ENCODE data around the gene HNRNPUL2.
A peak's percentile ranks its signal among the peaks of the same experiment; 100 is the strongest.

HNRNPUL2 gene

DNA sequence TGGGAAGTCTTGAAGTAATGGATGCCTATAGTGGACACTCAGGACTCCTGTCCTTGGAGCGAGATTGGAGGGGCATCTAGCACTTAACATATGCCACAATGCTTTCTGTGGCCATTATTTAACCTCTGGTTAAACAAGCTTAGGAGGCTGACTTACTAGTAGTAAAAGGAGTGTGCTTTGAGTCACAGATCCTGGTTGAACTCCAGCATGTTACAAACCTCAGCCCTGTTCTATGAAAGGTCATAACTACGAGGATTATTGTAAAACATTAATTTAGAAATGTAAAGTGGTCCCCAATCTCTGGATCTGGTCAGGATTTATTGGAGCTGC is 54.1 kb downstream of the HNRNPUL2 start:
- no peak for DNase-seq (ENCODE audit: low read depth in 1 of 2, low spot score in 1 of 2)

DNA sequence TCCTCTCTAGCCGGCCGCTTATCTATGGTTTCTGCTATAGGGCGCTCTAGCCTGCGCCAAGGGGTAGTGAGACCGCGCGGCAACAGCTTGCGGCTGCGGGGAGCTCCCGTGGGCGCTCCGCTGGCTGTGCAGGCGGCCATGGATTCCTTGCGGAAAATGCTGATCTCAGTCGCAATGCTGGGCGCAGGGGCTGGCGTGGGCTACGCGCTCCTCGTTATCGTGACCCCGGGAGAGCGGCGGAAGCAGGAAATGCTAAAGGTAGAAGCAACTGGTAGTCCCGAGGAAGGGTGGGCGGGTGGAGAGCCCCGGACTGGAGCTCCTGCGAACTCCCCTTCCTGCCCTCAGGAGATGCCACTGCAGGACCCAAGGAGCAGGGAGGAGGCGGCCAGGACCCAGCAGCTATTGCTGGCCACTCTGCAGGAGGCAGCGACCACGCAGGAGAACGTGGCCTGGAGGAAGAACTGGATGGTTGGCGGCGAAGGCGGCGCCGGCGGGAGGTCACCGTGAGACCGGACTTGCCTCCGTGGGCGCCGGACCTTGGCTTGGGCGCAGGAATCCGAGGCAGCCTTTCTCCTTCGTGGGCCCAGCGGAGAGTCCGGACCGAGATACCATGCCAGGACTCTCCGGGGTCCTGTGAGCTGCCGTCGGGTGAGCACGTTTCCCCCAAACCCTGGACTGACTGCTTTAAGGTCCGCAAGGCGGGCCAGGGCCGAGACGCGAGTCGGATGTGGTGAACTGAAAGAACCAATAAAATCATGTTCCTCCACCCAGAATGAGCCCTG is 55.5 kb downstream of the HNRNPUL2 start, which contains the start of the genes LBHD1 and UQCC3:
Gene LBHD1 (minus strand): TSS at position 660 of the 782 bp plus-strand sequence. CDS start 2,236 bp downstream, outside the sequence.
Gene UQCC3 (plus strand): TSS at position 66 of the 782 bp plus-strand sequence. CDS start 73 bp downstream, at position 139.
- Histone ChIP-seq H3K27ac (replicated peaks) (peak within 1 kb of the TSS; percentile 97), H3K27me3 (ENCODE audit: insufficient read depth, poor library complexity, severe bottlenecking) (no peaks in the 10 kb centered on the region), H3K4me3 (replicated peaks; ENCODE audit: insufficient read depth, low read length) (peak within 1 kb of the TSS; percentile 67)
- TF ChIP-seq, protein P1, sequence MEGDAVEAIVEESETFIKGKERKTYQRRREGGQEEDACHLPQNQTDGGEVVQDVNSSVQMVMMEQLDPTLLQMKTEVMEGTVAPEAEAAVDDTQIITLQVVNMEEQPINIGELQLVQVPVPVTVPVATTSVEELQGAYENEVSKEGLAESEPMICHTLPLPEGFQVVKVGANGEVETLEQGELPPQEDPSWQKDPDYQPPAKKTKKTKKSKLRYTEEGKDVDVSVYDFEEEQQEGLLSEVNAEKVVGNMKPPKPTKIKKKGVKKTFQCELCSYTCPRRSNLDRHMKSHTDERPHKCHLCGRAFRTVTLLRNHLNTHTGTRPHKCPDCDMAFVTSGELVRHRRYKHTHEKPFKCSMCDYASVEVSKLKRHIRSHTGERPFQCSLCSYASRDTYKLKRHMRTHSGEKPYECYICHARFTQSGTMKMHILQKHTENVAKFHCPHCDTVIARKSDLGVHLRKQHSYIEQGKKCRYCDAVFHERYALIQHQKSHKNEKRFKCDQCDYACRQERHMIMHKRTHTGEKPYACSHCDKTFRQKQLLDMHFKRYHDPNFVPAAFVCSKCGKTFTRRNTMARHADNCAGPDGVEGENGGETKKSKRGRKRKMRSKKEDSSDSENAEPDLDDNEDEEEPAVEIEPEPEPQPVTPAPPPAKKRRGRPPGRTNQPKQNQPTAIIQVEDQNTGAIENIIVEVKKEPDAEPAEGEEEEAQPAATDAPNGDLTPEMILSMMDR (IDR thresholded peaks at IDR 0.05; ENCODE audit: insufficient read depth, low read length): no peak
- no peak for TF ChIP-seq SPI1 (IDR thresholded peaks at IDR 0.05; ENCODE audit: borderline replicate concordance, low read depth)
- peak; percentile 37 for TF ChIP-seq GABPA (IDR thresholded peaks at IDR 0.05; ENCODE audit: low read depth)
- TF ChIP-seq, protein P2, sequence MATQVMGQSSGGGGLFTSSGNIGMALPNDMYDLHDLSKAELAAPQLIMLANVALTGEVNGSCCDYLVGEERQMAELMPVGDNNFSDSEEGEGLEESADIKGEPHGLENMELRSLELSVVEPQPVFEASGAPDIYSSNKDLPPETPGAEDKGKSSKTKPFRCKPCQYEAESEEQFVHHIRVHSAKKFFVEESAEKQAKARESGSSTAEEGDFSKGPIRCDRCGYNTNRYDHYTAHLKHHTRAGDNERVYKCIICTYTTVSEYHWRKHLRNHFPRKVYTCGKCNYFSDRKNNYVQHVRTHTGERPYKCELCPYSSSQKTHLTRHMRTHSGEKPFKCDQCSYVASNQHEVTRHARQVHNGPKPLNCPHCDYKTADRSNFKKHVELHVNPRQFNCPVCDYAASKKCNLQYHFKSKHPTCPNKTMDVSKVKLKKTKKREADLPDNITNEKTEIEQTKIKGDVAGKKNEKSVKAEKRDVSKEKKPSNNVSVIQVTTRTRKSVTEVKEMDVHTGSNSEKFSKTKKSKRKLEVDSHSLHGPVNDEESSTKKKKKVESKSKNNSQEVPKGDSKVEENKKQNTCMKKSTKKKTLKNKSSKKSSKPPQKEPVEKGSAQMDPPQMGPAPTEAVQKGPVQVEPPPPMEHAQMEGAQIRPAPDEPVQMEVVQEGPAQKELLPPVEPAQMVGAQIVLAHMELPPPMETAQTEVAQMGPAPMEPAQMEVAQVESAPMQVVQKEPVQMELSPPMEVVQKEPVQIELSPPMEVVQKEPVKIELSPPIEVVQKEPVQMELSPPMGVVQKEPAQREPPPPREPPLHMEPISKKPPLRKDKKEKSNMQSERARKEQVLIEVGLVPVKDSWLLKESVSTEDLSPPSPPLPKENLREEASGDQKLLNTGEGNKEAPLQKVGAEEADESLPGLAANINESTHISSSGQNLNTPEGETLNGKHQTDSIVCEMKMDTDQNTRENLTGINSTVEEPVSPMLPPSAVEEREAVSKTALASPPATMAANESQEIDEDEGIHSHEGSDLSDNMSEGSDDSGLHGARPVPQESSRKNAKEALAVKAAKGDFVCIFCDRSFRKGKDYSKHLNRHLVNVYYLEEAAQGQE (IDR thresholded peaks at IDR 0.05; ENCODE audit: insufficient replicate concordance, low read depth): peak; percentile 66
- TF ChIP-seq POLR2AphosphoS5 (IDR thresholded peaks at IDR 0.05; ENCODE audit: low read depth): peak; percentile 82
- peak; percentile 90 to 95 for DNase-seq (ENCODE audit: low read depth in 1 of 2, low spot score in 1 of 2)

More for the DNA sequence above, 54.1 kb downstream of the HNRNPUL2 start:
- H3K27ac ChIP-seq (replicated peaks): peak overlapping the region; percentile 97
- peak overlapping the region; percentile 67 for H3K4me3 ChIP-seq (replicated peaks; ENCODE audit: insufficient read depth, low read length)
- no peaks in the 10 kb centered on the region for H3K27me3 ChIP-seq (ENCODE audit: insufficient read depth, poor library complexity, severe bottlenecking)
- TF ChIP-seq POLR2AphosphoS5 (IDR thresholded peaks at IDR 0.05; ENCODE audit: low read depth) (no peak), GABPA (IDR thresholded peaks at IDR 0.05; ENCODE audit: low read depth) (no peak), SPI1 (IDR thresholded peaks at IDR 0.05; ENCODE audit: borderline replicate concordance, low read depth) (no peak)
- TF ChIP-seq, protein P1 (IDR thresholded peaks at IDR 0.05; ENCODE audit: insufficient read depth, low read length): no peak
- TF ChIP-seq, protein P2 (IDR thresholded peaks at IDR 0.05; ENCODE audit: insufficient replicate concordance, low read depth): no peak

DNA sequence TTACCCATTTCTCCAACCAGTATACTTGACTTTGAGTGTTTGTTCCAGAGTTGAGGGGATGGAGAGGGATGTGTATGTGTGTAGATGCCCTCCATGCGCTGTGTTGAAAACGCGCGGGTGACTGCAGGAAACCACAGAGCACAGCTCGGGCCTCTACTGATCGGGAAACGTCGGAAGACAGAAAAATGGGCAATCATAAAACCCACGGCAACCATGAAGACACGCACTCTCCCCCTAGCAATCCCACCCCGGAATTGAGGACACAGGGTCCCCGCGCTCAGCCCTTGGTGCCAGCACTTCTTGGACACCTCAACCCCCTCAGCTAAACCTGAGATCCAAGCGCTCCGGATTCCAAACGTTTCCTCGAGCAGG is 56.0 kb downstream of the HNRNPUL2 start:
- no peaks in the 10 kb centered on the region for H3K27me3 ChIP-seq (ENCODE audit: insufficient read depth, poor library complexity, severe bottlenecking)
- DNase-seq (ENCODE audit: low read depth in 1 of 2, low spot score in 1 of 2): no peak

More for the DNA sequence above, 56.0 kb downstream of the HNRNPUL2 start:
- TF ChIP-seq GABPA (IDR thresholded peaks at IDR 0.05; ENCODE audit: low read depth) (no peak), POLR2AphosphoS5 (IDR thresholded peaks at IDR 0.05; ENCODE audit: low read depth) (no peak; the same call in 1 of the 2 replicates), SPI1 (IDR thresholded peaks at IDR 0.05; ENCODE audit: borderline replicate concordance, low read depth) (no peak)
- TF ChIP-seq, protein P1 (IDR thresholded peaks at IDR 0.05; ENCODE audit: insufficient read depth, low read length): no peak
- TF ChIP-seq, protein P2 (IDR thresholded peaks at IDR 0.05; ENCODE audit: insufficient replicate concordance, low read depth): no peak
- Histone ChIP-seq H3K27ac (replicated peaks) (peak overlapping the region; percentile 97), H3K4me3 (replicated peaks; ENCODE audit: insufficient read depth, low read length) (peak overlapping the region; percentile 67)
